Fibroblast of gingiva (primary cell): ENCODE results near the gene ZNF24.
A peak's percentile ranks its signal among the peaks of the same experiment; 100 is the strongest.

Experiments
- DNase-seq: peaks from one replicate; pipeline ENCODE4 v3.0.0-alpha.2; 2011; ENCODE audit warnings: low read depth

Gene ZNF24

GRCh38 chr18:35343936-35344735 is at the start of gene ZNF24:
Gene ZNF24 (minus strand): TSS chr18:35344420. CDS start chr18:35340650, 3,770 bp downstream.
- peak; percentile 93 for DNase-seq

- peak; percentile 31 for DNase-seq
These were observed 49.5 kb upstream of the ZNF24 start for GRCh38 chr18:35393716-35394115.

- DNase-seq: no peak
These were observed 48.2 kb upstream of the ZNF24 start for GRCh38 chr18:35392375-35392774.

DNA sequence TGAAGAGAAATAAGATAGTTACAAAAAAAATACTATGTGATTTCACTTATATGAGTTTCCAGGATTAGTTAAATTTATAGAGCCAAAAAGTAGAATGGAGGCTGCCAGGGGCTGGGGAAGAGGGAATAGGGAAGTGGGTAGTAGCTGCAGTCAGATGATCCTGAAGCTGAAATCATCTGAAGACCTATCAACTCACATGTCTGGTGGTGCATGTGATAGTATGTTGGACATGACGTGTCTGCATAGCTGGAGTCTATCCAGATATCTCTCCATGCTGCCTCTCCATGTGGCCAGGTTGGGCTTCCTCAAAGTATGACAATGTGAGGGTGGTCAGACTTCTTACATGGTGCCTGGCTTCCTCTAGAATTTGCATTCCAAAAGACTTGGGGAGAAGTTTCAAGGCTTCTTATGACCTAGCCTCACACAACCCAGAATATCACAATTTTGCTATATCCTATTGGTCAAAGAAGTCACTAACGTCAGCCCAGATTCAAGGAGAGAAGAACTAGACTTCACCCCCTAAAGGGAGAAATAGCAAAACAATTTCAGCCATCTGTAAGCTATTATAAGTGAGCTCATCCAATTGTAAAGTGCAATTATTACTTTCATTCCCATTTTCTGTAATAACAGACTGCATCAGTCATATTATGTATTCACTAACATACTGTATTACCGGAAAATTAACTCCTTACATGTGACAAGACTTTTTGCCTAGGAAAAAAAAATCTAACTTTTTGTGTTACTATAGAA is 46.9 kb upstream of the ZNF24 start:
- DNase-seq: no peak

DNA sequence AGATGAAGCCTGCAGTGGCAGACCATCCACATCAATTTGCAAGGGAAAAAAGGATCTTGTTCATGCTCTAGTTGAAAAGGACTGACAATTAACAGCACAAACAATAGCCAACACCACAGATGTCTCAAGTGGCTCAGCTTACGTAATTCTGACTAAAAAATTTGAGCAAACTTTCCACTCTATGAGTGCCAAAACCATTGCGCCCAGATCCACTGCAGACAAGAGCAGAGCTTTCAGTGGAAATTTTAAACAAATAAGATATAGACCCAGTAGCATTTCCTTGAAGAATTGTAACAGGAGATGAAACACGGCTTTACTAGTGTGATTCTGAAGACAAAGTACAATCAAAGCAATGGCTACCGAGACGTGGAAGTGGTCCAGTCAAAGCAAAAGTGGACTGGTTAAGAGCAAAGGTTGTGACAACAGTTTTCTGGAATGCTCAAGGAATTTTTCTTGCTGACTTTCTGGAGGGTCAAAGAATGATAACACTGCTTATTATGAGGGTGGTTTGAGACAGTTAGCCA is 44.9 kb upstream of the ZNF24 start:
- peak; percentile 84 for DNase-seq

GRCh38 chr18:35387152-35387571 is 42.9 kb upstream of the ZNF24 start:
- peak; percentile 44 for DNase-seq

- peak; percentile 82 for DNase-seq
These were observed 42.4 kb upstream of the ZNF24 start for GRCh38 chr18:35386600-35387100.

DNA sequence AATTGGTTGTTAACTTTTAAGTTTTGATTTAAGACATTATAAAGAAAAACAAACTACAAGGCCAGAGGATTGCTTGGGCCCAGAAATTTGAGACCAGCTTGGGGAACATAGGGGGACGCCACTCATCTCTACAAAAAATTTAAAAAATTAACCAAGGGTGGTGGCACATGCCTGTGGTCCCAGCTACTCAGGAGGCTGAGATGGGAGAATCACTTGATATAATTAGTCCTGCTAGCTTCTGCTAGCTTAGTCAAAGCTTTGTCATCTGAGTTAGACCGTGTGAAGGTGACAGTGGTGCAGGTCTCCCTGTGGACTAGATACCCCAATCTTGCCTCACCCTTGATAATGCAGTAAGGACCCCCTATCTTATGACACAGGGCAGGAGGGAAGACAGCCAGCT is 38.9 kb upstream of the ZNF24 start:
- DNase-seq: no peak

DNA sequence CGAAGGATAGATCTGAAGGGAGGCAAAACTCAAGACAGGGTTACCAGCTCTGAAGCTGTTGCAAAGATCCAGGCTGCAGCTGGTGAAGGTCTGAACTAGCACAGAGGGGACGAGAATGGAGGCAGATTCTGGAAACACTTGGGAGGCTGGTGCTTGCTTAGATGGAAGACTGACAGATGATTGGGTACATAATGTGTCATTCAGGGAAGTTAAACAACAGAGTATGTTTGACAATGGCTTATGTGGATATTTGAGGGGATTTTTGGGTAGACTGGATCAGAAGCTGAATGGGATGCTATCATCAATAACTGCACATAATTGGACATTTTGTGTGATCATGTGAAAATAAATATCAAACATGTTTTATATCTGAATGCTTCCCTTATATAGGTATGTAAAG is 35.2 kb upstream of the ZNF24 start:
- no peak for DNase-seq

DNA sequence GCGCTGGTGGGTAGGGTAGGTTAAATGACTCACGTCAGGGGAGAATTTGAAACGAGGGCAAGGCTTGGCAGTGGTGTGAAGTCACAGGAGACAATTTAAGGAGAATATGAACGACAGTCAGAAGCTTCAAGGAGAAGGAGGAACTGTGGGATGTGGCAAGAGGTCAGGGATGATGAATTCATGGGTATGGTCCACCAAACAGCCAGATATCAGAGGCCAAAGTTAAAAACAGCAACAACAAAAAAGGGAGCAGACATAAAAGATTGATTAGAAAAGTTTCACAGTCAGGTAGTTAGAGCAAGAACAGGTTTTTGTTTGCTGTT is 34.3 kb upstream of the ZNF24 start:
- no peak for DNase-seq

- peak; percentile 32 for DNase-seq
These were observed 33.8 kb upstream of the ZNF24 start for GRCh38 chr18:35377875-35378573.

- peak; percentile 66 for DNase-seq
These were observed 32.8 kb upstream of the ZNF24 start, which contains the start of gene ZNF396 for GRCh38 chr18:35376742-35377695. Gene ZNF396 (minus strand): TSS chr18:35377337. CDS start chr18:35374292, 3,045 bp downstream.

DNA sequence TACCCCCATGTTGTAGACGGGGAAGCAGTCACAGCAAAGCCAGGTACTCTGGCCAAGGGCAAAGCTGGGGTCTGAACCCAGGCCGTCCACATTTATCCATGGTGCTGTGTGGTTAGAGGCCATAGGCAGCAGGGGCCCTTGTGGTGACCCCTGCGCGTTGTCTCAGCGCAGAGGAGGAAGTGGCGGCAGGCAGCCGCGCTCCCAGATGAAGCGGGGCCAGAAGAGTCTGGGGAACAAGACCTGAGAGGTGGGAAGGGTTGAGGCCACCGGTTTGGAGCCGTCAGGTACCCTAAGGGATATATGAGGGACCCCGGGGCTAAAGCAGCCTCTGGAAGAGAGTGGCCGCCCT is 32.1 kb upstream of the ZNF24 start:
- DNase-seq: no peak

GRCh38 chr18:35374708-35375107 is 30.5 kb upstream of the ZNF24 start:
- no peak for DNase-seq

GRCh38 chr18:35371412-35372195 is 27.4 kb upstream of the ZNF24 start:
- DNase-seq: peak; percentile 71

DNA sequence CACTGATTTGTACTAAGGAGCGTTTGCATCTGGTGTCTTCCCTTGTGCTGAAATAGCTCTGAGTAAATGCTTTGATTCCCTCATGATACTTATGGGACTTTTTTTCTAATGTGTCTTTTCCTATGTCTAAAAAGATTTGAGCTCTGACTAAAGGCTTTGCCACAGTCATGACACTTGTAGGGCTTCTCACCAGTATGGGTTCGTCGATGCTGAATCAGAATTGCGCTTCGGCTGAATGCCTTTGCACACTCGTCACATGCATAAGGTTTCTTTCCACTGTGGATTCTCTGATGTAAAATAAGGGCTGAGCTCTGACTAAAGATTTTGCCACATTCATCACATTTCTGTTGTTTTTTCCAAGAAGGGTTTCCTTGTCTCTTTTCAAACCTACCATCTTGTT is 24.9 kb upstream of the ZNF24 start:
- DNase-seq: no peak

DNA sequence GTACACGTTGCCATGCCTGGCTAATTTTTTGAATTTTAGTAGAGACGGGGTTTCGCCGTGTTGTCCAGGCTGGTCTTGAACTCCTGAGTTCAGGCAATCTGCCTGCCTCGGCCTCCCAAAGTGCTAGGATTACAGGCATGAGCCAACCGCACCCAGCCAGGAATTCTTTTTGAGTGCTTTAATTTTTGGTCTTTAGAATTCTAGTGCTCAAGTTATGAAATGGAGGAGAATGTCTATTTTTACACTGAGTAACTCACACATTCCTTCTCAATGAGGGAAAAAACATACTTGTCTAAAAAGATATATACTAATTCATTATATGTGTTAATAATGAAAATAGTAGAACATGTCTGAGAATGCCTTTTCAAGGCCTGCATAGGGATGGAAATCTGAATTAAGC is 24.4 kb upstream of the ZNF24 start:
- DNase-seq: no peak

DNA sequence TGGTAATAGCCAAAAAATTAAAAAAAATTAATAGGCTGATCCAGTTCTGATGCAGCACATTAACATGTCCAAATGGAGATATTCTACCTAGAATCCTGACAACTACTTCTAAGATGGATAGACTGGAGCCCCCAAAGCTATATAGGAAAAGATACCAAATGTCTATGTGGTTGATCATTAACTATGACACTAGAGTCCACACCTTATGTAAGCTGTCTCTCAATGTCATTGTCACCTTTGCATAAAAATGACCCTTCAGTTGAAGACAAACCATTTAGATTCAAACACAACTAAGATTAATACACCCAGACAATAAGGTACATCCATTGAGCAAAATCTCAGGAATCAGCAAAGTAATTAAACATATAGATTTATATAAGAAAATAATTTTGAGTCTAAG is 18.3 kb upstream of the ZNF24 start:
- DNase-seq: no peak

GRCh38 chr18:35361570-35362321 is 17.5 kb upstream of the ZNF24 start:
- no peak for DNase-seq

DNA sequence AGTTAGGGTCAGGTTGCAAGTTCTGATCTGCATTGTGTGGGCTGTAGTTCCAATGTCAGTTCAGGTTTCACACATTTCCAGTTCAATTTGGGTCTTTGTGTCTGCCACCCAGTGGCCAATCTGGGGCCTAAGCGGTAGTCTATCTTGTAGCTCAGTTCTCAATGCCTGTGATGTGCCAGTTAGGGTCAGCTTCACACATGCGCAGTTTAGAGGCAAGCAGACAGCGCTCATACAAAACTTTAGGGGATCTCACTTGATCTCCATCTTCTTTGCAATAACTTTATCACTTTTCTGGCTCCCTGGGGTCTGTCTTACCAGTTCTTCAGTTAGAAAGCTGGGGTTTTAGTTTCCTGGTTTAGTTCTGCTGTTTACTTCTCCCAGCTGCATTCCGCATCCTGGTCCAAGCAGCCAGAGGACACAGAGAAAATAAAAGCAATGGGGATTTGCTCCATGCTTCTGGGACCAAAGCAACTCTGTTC is 11.0 kb upstream of the ZNF24 start:
- peak; percentile 83 for DNase-seq
